Sciatic nerve (tissue), 2 donors: Measurements from ENCODE around the gene STEAP4. TPM values are rescaled to one million over a fixed set of nuclear protein-coding genes. Genes with fewer than 3 reads are reported as not detected.

Experiments used
- ATAC-seq: fragments of 200-7000 bp; cut with Tn5 transposase; one replicate; pipeline ENCODE4 v1.9.1; 2020; ENCODE audit warnings: mild to moderate bottlenecking, moderate library complexity
- DNase-seq: peaks from one replicate; pipeline ENCODE4 v3.0.0-alpha.2; 2020; ENCODE audit warnings: low spot score
- intact Hi-C: fragments of 100-400 bp; cut with DNase I; formaldehyde crosslinking; loops from one replicate; pipeline ENCODE4 v1.14.2; 2022
- total RNA-seq: library from RNA; stranded (reverse); fragmentation: NEBNext Ultra II Directional; extraction: Animal tissue kit (Norgen Biotek cat#: 25700); gene quantifications from one replicate; pipeline ENCODE4 v1.2.1, GENCODE V29; 2021
- donor health status: DM: no; HTN: no; CAD: no.
- donor health status: DM: no; HTN: no; CAD: no.

Gene STEAP4
- total RNA-seq, 1 donor from 2014 or later, result 189 TPM

DNA sequence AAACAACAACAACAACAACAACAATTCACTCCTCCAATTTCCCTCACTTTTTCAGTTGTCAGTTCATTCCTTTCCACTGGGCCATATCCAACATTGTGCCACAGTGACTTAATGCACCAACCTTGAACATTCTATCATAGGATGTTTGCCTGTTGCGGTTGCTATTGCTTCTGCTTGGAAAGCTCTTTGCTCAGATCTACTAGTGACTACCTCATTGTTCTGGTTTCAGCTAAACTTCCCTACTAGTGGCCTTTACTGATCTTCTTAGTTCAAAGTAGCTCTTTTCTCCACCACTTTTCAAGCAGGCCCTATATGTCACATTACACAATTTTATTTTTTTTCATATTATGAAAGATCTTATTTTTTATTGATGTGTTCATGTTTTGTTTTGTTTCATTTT, 9.8 kb upstream of the STEAP4 start:
- DNase-seq, result no peak
- intact Hi-C loops, result no loop called here
- no peak for ATAC-seq

DNA sequence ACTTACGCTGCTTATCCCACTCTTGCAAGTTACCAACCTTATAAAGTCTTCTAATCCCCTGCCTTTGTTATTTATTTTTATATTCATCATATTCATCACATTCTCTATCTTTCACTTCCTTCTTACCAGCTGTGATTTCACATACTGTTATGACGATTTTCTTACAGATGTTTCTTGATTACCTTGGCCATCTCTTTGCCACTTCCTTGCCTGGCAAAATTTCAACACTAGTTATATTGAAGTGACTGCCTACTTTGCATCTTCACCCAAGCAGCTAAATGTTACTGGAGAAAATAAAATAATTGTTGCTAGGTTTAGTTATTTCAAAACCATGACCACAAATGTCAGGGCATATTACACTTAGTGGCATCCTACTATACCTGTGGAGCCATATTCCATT, 8.8 kb upstream of the STEAP4 start:
- no peak for ATAC-seq
- intact Hi-C loops, result no loop called here

DNA sequence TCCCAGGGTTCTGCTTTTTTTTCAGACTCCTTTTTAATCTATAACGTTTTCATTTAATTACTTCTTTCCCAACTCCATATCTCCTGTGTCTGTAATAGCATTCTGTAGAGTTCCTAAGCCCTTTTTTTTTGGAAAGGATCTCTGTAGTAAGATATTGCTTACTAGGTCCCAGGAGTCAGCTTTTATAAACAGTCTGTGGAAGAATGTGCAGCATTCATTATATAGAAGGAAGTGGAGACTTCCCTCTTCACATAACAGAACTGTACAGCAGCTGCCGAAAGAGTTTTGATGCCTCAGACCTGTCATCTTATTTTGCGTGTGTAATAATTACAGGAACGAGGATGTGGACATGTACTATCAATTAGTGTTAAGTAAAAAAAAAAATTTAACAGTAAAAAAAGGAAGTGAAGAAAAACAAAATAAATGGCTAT, 7.4 kb upstream of the STEAP4 start:
- no peak for ATAC-seq
- DNase-seq, result no peak
- intact Hi-C loops, result no loop called here

More for the DNA sequence above, 8.8 kb upstream of the STEAP4 start:
- DNase-seq, result no peak

DNA sequence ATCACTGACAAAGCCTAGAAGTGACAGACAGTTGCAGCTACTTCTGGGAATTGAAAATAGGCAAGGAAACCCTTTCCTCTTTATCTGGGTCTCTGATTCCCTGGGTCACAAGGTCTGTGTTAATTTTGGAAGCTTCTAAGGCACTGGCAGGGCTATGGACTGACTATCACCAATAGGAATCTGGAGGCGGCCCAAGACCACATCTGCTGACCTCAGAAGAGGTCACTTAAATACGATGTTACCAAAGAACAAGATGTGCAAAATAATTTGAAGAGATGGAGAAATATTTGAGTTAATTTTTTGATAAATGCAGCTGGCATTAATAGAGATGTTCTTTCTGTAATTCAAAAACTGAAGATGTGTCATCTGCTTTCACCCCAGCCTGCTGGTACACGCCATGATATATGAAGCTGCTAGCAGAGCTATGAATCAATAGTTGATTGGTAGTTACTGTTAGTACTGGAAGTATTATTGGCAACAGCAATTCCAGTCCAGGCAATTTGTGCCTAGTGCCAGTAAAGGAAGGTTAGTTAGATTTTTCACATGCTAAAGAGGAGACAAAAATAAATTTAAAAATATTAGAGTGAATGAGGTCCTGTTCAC, 5.5 kb upstream of the STEAP4 start:
- intact Hi-C loops, result no loop called here
- peak; percentile 83 for DNase-seq
- ATAC-seq, result peak; percentile 90

DNA sequence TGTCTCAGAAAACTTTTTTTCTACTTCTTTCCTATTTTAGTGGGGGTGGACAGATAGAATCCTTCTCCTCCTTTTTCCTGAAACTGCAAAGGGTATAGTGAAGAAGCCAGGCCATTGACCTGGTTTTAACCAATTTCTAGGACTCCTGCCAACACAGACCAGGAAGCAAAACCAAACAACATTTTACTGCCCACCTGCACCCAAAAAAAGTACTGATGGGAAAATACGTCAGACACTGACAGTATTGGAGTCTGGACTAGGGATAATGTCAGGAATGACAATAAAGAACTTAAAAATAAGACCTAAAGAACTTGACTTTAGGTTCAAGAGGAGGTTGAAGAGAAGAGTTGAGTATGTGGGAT, 5.0 kb upstream of the STEAP4 start:
- ATAC-seq (peak; percentile 16), DNase-seq (no peak)
- intact Hi-C loops, result no loop called here

DNA sequence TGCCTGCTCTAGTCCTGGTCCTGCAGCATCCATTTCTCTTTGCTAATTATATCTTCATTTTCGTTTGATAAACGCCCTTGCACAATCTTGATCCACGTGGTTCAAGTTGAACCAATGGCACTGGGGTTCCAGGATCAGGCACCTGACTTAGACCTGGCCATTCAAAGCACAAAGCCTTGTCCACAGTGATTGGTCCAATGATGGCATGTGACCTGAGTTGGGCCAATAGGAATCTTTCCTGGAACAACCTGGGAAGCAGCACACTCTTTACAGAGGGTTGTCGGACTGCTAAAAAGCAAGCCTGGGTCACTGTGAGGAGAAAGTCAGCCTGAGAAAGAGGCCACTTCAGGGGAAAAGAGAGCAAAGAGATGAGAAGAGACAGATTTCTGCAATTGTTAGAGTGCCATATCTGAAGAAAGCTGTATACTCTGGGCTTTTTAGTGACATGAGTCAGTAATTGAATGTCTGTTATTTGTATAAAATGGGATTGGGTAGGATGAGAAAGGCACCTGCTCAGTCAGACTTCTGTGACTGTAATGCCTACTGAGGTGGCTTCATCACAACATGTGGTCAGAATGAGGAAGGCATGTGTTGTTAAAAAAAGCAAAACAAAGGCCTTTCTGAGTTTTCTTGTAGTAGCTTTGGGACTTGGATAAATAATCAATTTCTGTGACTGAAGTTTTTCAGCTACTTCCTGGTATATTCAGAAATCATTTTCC, 4.4 kb upstream of the STEAP4 start:
- DNase-seq (no peak), ATAC-seq (no peak)
- intact Hi-C loops, result no loop called here

DNA sequence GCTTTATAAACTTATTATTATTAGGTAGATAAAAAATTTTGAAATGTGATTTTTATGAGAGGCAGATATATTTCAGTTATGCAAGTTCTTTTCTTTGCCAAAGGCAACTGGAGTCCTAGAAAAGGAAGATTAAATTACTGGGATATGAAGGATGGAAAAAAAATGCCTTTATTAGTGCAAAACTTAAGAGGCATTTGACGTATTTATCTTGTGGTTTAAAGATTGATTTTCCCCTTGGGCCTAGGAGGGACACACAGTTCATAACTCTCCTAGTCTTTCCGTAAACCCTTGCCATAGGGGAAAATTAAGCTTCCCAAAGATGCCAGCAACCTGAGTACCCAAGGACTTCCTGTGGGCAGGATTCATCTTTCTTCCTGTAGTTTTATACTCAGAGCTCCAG, 3.1 kb upstream of the STEAP4 start:
- ATAC-seq, result peak; percentile 77
- intact Hi-C loops, result no loop called here
- no peak for DNase-seq

DNA sequence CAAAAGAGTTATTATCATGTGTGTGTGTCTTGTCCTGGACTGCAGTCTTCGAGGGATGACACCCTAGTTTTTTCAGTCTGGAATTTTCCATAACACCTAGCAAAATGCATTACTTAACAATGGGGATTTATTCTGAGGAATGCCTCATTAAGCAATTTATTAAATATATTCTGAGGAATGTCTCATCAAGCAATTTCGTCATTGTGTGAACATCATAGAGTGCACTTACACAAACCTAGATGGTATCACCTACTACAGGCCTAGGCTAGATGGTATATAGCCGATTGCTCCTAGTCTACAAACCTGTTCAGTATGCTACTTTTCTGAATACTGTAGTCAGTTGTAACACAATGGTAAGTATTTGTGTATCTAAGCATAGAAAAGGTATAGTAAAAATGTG, 1.1 kb upstream of the STEAP4 start:
- DNase-seq, result no peak
- ATAC-seq, result no peak
- intact Hi-C loops, result no loop called here

DNA sequence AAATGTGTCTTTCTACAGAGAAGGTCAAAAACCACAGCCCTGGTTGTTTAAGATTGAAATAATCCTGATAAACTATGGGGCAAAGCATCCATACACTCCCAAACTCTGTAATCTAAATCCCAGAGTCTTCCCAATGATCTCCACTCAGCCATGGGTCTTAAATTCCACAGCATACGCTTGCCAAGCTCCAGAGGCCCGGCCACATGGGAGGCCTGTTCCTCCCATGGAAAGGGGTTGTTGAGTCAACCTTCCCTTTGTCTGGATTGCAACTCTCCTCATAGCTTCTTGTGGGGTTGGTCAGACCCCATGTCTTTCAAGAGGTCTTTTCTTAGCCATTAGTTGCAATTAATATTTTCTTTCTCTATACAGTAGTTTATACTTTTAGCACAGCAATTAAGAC, 718 bp upstream of the STEAP4 start:
- intact Hi-C loops, result no loop called here
- no peak for ATAC-seq

DNA sequence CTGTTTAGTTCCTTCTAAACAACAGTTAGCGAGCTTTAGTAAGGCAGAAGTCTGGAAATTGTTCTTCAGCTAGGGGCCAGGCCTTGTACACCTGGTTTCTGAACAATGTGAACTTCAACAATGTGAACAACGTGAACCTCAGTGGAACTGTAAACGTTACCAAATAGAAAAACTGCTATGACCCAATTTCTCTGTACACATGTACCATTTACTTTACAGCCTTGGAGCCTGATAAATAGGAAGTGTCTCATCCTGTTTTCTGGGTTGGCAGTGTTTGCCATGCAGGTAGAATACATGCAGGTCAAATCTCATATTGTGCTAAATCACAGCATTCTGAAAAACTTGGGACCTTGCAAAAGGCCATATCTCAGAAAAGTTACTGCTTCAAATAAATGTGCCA, 1.6 kb downstream of the STEAP4 start:
- intact Hi-C loops, result no loop called here
- DNase-seq (no peak), ATAC-seq (no peak)

More for the DNA sequence above, 718 bp upstream of the STEAP4 start:
- no peak for DNase-seq

DNA sequence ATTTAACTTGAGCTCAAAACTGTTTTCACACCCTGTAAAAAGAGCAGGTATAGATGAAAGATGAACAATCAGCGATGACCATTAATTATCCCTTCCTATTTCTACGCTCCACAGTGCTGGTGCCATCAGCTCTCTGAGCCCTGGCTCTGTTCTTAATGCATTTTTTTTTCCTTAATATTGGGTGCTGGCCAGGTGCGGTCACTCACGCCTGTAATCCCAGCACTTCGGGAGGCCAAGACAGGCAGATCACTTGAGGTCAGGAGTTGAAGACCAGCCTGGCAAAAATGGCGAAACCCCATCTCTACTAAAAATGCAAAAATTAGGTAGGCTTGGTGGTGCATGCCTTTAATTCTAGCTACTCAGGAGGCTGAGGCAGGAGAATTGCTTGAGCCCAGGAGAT, 4.2 kb downstream of the STEAP4 start:
- ATAC-seq (no peak), DNase-seq (no peak)
- intact Hi-C loops, result no loop called here

DNA sequence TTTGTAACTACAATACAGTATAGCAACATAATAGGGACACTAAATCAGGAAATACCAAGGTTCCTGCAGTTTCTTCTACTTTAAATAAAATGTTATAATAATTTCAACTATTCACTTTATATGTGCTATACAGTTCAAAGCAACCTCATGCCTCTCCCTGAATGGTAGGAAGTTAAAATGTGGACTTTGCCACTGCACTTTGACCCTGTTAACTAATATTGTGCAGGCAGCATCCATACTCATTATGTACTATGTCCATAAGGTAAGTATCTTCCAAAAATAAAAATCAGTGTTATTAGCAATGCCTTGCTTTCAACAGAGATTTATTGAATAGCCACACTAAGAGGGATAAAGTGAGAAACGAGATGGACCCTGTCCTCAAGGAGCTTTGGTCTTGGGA, 4.8 kb downstream of the STEAP4 start:
- ATAC-seq, result no peak
- no peak for DNase-seq
- intact Hi-C loops, result no loop called here

DNA sequence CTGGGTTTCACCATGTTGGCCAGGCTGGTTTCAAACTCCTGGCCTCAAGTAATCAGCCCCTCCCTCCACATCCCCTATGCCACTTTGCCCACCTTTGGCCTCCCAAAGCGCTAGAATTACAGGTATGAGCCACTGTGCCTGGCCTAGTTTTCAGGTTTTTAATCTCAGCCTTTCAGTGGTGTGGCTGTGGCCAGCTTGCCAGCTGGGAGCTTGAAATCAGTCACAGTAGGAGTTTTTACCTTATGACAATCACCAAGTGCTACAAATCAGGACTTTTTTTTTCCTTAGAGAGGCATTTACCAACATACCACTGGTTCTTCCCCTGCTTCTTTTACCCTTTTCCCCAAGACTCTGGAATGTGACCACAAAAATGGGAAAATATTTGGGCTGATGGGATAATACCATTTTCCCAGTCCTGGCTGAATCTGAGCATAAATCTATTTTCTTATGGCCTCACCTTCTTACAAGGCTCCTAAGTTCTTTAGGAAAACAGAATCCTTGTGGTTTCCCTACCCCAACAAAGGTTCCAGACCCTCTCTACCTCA, 6.2 kb downstream of the STEAP4 start:
- intact Hi-C loops, result no loop called here
- ATAC-seq (no peak), DNase-seq (no peak)

DNA sequence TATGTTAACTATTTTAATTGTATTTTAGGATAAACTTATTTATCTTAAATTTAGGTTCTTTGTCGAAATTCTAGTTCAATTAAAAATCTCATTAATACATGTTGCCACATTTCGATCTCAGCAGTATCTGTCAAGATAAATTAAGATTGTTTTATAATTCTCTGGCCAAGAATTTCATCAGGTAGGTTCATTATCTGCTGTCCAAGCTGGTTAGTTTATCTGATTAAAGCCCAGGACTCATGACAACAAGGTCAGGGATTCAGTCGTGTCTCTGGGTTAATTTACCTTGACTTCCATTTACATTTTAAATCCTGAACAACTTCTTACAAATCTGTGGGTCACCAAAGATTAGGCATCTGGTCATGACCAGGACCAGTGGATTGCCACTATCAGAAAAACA, 7.6 kb downstream of the STEAP4 start:
- no peak for ATAC-seq

DNA sequence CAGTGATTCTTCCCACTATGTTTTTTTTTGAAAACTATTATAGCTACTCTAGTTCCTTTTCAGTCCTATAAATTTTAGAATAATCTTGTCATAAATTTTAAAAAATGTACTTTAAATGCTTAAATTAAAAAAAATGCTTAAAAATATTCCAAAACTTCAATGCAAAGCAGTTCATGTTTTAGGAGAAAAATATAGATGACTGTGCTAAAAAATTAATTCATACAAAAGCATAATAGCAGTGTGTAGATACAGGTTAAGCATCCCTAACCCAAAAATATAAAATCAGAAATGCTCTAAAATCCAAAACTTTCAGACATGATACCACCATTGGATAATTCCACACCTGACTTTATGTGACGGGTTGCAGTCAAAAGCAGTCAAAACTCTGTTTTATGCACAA, 12.8 kb downstream of the STEAP4 start:
- DNase-seq (no peak), ATAC-seq (no peak)
- intact Hi-C loops, result no loop called here

More for the DNA sequence above, 7.6 kb downstream of the STEAP4 start:
- intact Hi-C loops, result no loop called here
- DNase-seq, result no peak

DNA sequence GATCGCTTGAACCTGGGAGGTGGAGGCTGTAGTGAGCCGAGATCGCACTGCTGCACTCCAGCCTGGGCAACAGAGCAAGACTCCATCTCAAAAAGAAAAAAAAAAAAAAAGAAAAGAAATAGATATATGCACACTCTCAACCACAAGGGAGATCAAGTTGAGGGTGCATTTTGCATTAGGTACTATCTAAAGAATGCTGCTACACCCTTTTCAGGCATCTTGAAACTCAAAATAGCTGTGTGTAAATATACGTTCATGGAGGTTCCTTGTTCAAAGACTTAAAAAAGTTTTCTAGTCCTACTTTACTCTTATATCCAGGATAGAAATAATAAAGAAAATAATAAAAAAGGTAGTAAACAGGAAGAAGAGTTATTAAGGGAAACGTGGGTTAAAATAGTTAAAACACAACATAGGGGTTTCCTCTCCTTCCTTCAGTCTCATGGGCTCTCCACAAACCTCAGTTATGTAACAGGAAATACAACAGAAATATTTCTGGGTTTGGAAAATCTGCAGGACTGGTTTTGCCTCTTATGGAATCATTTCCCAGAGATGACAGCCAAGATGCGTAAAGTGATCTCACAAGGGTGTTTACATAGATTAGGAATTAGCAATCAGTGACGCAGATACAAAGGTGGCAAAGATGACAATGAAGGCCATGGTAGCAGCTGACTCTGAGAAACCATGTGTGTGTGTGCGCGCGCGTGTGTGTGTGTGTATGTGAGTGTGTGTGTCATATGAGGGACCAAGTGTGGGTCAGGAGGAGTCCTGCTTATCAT, 15.1 kb downstream of the STEAP4 start:
- peak; percentile 48 for ATAC-seq
- intact Hi-C loops, result no loop called here
- DNase-seq, result no peak

DNA sequence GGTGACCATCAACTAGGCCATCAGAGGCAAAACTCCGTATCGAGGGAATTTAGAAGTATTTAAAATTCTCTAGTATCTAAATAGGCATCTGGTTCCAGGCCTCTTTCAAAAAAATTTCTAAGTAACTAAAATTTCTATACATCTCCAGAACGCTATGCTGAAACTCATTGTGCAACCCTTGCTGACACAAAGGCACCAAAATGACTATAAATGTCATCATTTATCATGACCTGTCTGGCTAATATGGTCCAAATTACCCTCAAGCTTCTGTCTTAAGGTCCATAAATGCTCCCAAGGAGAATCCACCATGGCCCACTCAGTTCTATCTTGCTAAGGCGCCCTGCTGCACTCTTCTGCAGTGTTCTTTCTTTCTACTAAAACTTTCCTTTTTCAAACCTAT, 16.2 kb downstream of the STEAP4 start:
- intact Hi-C loops, result no loop called here
- ATAC-seq, result no peak

DNA sequence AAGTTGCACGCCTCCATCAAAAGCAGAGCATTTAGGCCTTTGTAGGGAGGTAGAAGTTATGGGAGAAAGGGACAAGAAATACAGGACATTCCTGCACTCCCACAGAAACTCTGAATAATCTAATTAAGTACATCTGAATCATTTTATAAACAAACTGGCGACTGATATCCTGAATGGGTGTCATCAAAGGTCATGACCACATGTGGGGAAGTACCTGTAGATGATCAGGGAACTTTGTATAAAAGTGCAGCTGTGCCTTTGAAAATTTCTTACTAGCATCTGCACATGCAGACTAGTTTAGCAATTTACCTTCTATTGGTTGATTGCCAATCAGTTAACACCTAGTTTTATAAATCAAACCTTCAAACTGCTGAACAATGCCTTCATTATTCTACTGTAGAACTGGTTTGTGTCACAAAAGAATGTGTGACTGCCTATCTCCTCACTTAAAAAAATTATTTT, 17.1 kb downstream of the STEAP4 start:
- intact Hi-C loops, result no loop called here
- no peak for DNase-seq
- ATAC-seq, result no peak

More for the DNA sequence above, 16.2 kb downstream of the STEAP4 start:
- DNase-seq, result no peak

DNA sequence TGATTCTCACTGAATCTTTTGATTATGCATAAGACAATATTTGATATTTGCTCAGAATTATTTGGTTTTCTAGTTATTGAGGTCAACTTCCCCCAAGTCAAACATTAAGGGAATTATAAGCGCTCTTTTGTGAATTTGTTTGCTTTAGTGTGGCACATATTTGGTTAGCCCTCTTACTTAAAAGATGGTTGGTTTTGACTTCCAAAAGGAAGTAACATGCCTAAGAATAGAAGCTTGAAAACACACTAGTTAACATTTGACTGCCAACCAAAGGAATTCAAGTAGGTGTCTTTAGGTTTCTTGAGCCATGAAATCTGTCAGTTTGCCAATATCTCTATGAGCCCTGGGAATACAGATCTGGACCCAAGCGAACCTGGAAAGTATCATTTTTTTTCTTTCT, 24.9 kb downstream of the STEAP4 start:
- no peak for DNase-seq
- no peak for ATAC-seq
- intact Hi-C loops, result no loop called here

DNA sequence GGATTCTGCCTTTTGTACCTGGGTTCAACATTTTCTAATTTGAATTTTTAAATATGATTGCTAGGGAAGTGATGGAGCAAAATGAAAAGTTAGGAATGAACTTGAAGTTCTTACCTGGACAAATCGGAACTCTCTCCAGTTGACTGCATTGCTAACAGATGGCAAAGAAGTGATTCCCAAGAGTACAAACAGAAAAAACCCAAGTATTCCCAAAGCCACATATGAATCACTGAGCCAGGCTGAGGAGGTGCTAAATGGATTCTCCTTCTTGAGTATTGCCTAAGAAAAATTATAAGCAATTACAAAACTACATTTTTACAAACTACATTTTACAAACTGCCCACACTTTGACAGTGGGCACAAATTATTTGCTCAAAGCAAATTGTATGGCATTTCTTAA, 25.9 kb downstream of the STEAP4 start:
- no peak for DNase-seq
- ATAC-seq, result no peak
- intact Hi-C loops, result no loop called here
